HG03095 (cell line): Measurements from ENCODE around the gene ASIC4.

Source experiments
- ATAC-seq: cut with Tn5 transposase; IDR thresholded peaks from one replicate; pipeline ENCODE4 v1.9.1; 2021; ENCODE audit warnings: moderate library complexity; ENCODE audit not compliant: unreplicated experiment

Gene ASIC4

GRCh38 chr2:219514196-219514761 lies at the start of gene ASIC4:
Gene ASIC4 (plus strand): TSS chr2:219514482. CDS start chr2:219514725, 243 bp downstream.
- no peak for ATAC-seq

- ATAC-seq = no peak
These were observed 48.4 kb upstream of the ASIC4 start for GRCh38 chr2:219465659-219466561.

GRCh38 chr2:219466816-219467735 lies 47.2 kb upstream of the ASIC4 start:
- ATAC-seq = no peak

- no peak for ATAC-seq
These were observed 46.6 kb upstream of the ASIC4 start for GRCh38 chr2:219467736-219468075.

- no peak for ATAC-seq
These were observed 45.7 kb upstream of the ASIC4 start for GRCh38 chr2:219468410-219469185.

- ATAC-seq = no peak
These were observed 45.0 kb upstream of the ASIC4 start for GRCh38 chr2:219469186-219469724.

GRCh38 chr2:219470429-219470828 lies 43.9 kb upstream of the ASIC4 start:
- ATAC-seq = no peak

GRCh38 chr2:219471476-219472371 lies 42.6 kb upstream of the ASIC4 start:
- no peak for ATAC-seq

GRCh38 chr2:219472629-219473187 lies 41.6 kb upstream of the ASIC4 start:
- ATAC-seq = no peak

- no peak for ATAC-seq
These were observed 40.8 kb upstream of the ASIC4 start for GRCh38 chr2:219473511-219473910.

GRCh38 chr2:219474285-219475060 lies 39.8 kb upstream of the ASIC4 start:
- ATAC-seq = no peak

- ATAC-seq = no peak
These were observed 39.0 kb upstream of the ASIC4 start for GRCh38 chr2:219475278-219475677.

GRCh38 chr2:219475697-219476651 lies 38.3 kb upstream of the ASIC4 start:
- no peak for ATAC-seq

GRCh38 chr2:219476652-219477151 lies 37.6 kb upstream of the ASIC4 start:
- no peak for ATAC-seq

- no peak for ATAC-seq
These were observed 37.1 kb upstream of the ASIC4 start for GRCh38 chr2:219477179-219477578.

- ATAC-seq = no peak
These were observed 36.5 kb upstream of the ASIC4 start for GRCh38 chr2:219477815-219478214.

GRCh38 chr2:219478916-219479315 lies 35.4 kb upstream of the ASIC4 start:
- ATAC-seq = no peak
